DMS153 treated with DMSO at 0.1 percent for 48 hours (cell line): ENCODE results near the gene CEP97.
"Not testable (repeated sequence)": the region's sequence is repeated elsewhere in the genome, so short reads cannot be mapped to it uniquely, and the experiment has no call there.

Source experiments
- DNase-seq: peaks from one replicate; lab custom pipeline; 2025; ENCODE audit not compliant: unreplicated experiment; lab: John Stamatoyannopoulos, UW

The CEP97 gene

GRCh38 chr3:101724329-101725193, at the start of gene CEP97:
Gene CEP97, plus strand, starts transcription at chr3:101724614. Its CDS starts 63 bp downstream, at chr3:101724677.
- DNase-seq, result peak; percentile 95

GRCh38 chr3:101675709-101676215, 48.7 kb upstream of the CEP97 start:
- no peak for DNase-seq

GRCh38 chr3:101676216-101676764, 48.1 kb upstream of the CEP97 start:
- DNase-seq, result no peak

GRCh38 chr3:101676765-101677435, 47.5 kb upstream of the CEP97 start, which contains the start of gene ZBTB11:
Gene ZBTB11, minus strand, starts transcription at chr3:101677132. Its CDS starts 218 bp downstream, at chr3:101676914.
- DNase-seq, result no peak

GRCh38 chr3:101677436-101678286, 46.8 kb upstream of the CEP97 start:
- DNase-seq, result no peak

GRCh38 chr3:101678837-101679236, 45.6 kb upstream of the CEP97 start:
- DNase-seq, result not testable (repeated sequence)

- DNase-seq, result no peak
These were observed 43.9 kb upstream of the CEP97 start for GRCh38 chr3:101680466-101680865.

- DNase-seq, result no peak
These were observed 39.4 kb upstream of the CEP97 start for GRCh38 chr3:101685050-101685400.

GRCh38 chr3:101685870-101686307, 38.5 kb upstream of the CEP97 start:
- no peak for DNase-seq

- DNase-seq, result no peak
These were observed 37.1 kb upstream of the CEP97 start for GRCh38 chr3:101687142-101687931.

GRCh38 chr3:101689286-101689685, 35.1 kb upstream of the CEP97 start:
- no peak for DNase-seq

GRCh38 chr3:101690972-101691371, 33.4 kb upstream of the CEP97 start:
- no peak for DNase-seq

- not testable (repeated sequence) for DNase-seq
These were observed 32.4 kb upstream of the CEP97 start for GRCh38 chr3:101691685-101692671.

GRCh38 chr3:101693540-101693939, 30.9 kb upstream of the CEP97 start:
- not testable (repeated sequence) for DNase-seq

- DNase-seq, result not testable (repeated sequence)
These were observed 29.6 kb upstream of the CEP97 start for GRCh38 chr3:101694836-101695235.

- no peak for DNase-seq
These were observed 28.5 kb upstream of the CEP97 start for GRCh38 chr3:101695779-101696372.

- no peak for DNase-seq
These were observed 22.4 kb upstream of the CEP97 start for GRCh38 chr3:101701696-101702634.
